Left ventricle myocardium inferior (tissue), 1 donor: Measurements from ENCODE around the gene C9orf50. TPM values are rescaled to one million over a fixed set of nuclear protein-coding genes. Genes with fewer than 3 reads are reported as not detected.

Source experiments
- DNase-seq: peaks from one replicate; pipeline ENCODE4 v3.0.0-alpha.2; 2020
- H3K27ac ChIP-seq: fragments of 200-600 bp; replicated peaks from 2 replicates; pipeline ENCODE4 v1.8.0; 2021
- H3K27me3 ChIP-seq: fragments of 200-600 bp; 2 replicates; pipeline ENCODE4 v1.8.0; 2021; ENCODE audit warnings: low read depth
- H3K36me3 ChIP-seq: fragments of 200-600 bp; 2 replicates; pipeline ENCODE4 v1.8.0; 2021
- H3K4me1 ChIP-seq: fragments of 200-600 bp; 2 replicates; pipeline ENCODE4 v1.8.0; 2021
- H3K4me3 ChIP-seq: fragments of 200-600 bp; 2 replicates; pipeline ENCODE4 v1.8.0; 2021; ENCODE audit warnings: mild to moderate bottlenecking, moderate library complexity
- H3K9me3 ChIP-seq: fragments of 200-600 bp; replicated peaks from 2 replicates; pipeline ENCODE4 v1.8.0; 2021
- CTCF ChIP-seq: fragments of 200-600 bp; IDR thresholded peaks from 2 replicates; pipeline ENCODE4 v1.8.0; 2021; ENCODE audit warnings: antibody characterized with exemption, mild to moderate bottlenecking, borderline replicate concordance
- intact Hi-C: fragments of 100-400 bp; cut with micrococcal nuclease; formaldehyde crosslinking; loops from one replicate; pipeline ENCODE4 v1.11.0; 2022
- total RNA-seq: library from RNA; stranded (reverse); fragmentation: NEBNext Ultra II Directional; extraction: Animal tissue kit (Norgen Biotek cat#: 25700); gene quantifications from one replicate; pipeline ENCODE4 v1.2.1, GENCODE V29; 2021
- donor health status: DM: no; HTN: yes; CAD: no; lungs with severe emphysema.

C9orf50 gene
- total RNA-seq, 1 donor from 2014 or later = not detected

GRCh38 chr9:129584136-129584535 lies 36.8 kb downstream of the C9orf50 start:
- H3K27me3 ChIP-seq = no peaks in the 10 kb centered on the region
- no peaks in the 10 kb centered on the region for H3K36me3 ChIP-seq
- no peak overlapping the region for H3K4me3 ChIP-seq
- TF ChIP-seq CTCF = no peak
- peaks cover 3% of the 10 kb centered on the region for H3K4me1 ChIP-seq
- no peaks in the 10 kb centered on the region for H3K9me3 ChIP-seq
- intact Hi-C loops = no loop called here
- peak overlapping the region; percentile 47 for H3K27ac ChIP-seq
- DNase-seq = peak; percentile 50

GRCh38 chr9:129583308-129584038 lies 37.4 kb downstream of the C9orf50 start:
- Histone ChIP-seq H3K27ac (no peak overlapping the region), H3K4me1 (peaks cover 3% of the 10 kb centered on the region), H3K9me3 (no peaks in the 10 kb centered on the region), H3K27me3 (no peaks in the 10 kb centered on the region), H3K36me3 (no peaks in the 10 kb centered on the region), H3K4me3 (no peak overlapping the region)
- intact Hi-C loops = no loop called here
- DNase-seq = no peak
- no peak for TF ChIP-seq CTCF

- Histone ChIP-seq H3K36me3 (no peaks in the 10 kb centered on the region), H3K27ac (no peak overlapping the region), H3K4me3 (no peak overlapping the region), H3K4me1 (peaks cover 3% of the 10 kb centered on the region), H3K27me3 (no peaks in the 10 kb centered on the region), H3K9me3 (no peaks in the 10 kb centered on the region)
- intact Hi-C loops = no loop called here
- TF ChIP-seq CTCF = no peak
- DNase-seq = no peak
Observed at GRCh38 chr9:129582855-129583254, 38.0 kb downstream of the C9orf50 start.

- Histone ChIP-seq H3K4me1 (peaks cover 5% of the 10 kb centered on the region), H3K4me3 (no peak overlapping the region), H3K36me3 (no peaks in the 10 kb centered on the region), H3K27ac (no peak overlapping the region), H3K9me3 (no peaks in the 10 kb centered on the region), H3K27me3 (no peaks in the 10 kb centered on the region)
- DNase-seq = no peak
- intact Hi-C loops = no loop called here
- TF ChIP-seq CTCF = no peak
Observed at GRCh38 chr9:129581505-129582189, 39.3 kb downstream of the C9orf50 start.

- Histone ChIP-seq H3K4me1 (peaks cover 8% of the 10 kb centered on the region), H3K9me3 (no peaks in the 10 kb centered on the region), H3K36me3 (no peaks in the 10 kb centered on the region), H3K27ac (no peak overlapping the region), H3K4me3 (no peak overlapping the region), H3K27me3 (no peaks in the 10 kb centered on the region)
- no peak for TF ChIP-seq CTCF
- intact Hi-C loops = no loop called here
- DNase-seq = no peak
Observed at GRCh38 chr9:129580211-129580915, 40.5 kb downstream of the C9orf50 start.
